Hindlimb muscle (tissue), 1 donor: Measurements from ENCODE around the gene CLCA1. TPM values are rescaled to one million over a fixed set of nuclear protein-coding genes. Genes with fewer than 3 reads are reported as not detected.

Experiments
- DNase-seq: peaks from one replicate; pipeline ENCODE4 v3.0.0-alpha.2; 2013
- polyA plus RNA-seq: library from polyadenylated mRNA; unstranded; fragments of 120-200 nt; gene quantifications from one replicate; pipeline ENCODE4 v1.2.1, GENCODE V29; 2013; ENCODE audit not compliant: insufficient read length

Gene CLCA1
- polyA plus RNA-seq, 1 donor: not detected

DNA sequence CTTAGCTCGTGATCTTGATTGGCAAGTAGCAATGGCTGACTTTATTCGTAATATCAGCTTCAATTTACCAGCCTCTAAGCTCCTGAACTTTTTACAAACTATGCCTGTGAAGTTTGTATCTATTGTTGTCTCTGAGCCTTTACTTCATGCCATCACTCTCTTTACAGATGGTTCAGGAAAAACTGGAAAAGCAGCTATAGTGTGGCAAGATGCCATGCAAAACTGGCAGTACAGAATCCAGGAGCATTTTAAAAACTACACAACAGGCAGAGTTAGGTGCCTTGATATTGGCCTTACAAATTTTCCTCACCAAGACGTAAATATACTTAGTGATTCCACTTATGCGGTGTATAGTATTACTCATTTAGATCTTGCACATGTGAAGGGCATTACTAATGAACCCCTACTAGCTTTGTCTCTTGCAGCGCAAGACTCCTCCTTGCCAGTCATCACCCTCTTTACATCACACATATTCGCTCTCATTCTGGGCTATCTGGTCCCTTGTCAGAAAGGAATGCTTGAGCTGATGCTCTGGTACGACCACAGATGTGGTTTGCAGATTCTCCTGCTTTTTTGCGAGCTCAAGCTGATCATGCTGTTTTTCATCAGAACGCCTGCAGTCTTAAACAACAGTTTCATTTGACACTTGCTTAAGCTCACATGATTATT lies 36.3 kb downstream of the CLCA1 start:
- DNase-seq: no peak

DNA sequence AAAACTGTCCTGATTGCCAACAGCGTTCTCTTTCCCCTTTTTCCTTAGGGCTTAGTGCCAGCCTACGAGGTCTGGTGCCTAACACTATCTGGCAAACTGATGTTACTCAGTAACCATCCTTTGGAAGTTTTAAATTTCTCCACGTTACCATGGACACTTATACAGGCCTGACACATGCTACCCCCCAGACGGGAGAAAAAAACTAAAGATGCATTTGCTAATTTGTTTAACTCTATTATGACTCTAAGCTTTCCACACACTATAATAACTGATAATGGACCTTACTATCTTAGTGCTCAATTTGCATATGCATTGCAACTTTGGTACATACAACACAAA lies 36.8 kb downstream of the CLCA1 start:
- no peak for DNase-seq

DNA sequence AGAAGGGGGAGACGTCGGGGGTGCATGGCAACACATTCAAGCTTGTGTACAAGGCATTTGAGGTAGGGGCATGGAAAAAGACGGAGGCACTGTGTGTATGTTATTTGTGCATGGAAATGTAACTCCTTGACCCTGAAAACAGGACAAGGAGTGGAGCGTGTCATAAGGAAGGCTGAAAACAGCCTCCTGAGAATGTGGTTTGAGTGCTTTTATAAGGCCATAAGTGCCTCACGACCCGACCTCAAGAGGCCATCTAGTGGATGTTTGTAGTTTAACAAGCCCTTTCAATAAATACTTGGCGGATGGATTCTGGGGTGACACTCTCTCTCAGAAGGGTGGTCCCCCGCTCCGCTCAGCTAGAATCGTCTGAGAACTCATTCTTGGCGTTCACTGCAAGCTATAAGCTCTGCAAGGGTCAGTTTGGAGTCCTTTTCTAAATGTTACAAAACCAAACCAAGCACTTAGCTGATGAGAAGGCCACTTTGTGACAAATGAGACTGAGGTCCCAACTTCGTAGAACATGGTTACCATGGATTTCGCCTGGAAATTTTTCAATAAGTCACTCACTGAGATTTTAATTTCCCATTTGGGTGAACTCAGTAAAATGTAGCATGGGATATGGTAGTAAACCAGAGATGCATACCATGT lies 39.3 kb downstream of the CLCA1 start:
- DNase-seq: no peak

DNA sequence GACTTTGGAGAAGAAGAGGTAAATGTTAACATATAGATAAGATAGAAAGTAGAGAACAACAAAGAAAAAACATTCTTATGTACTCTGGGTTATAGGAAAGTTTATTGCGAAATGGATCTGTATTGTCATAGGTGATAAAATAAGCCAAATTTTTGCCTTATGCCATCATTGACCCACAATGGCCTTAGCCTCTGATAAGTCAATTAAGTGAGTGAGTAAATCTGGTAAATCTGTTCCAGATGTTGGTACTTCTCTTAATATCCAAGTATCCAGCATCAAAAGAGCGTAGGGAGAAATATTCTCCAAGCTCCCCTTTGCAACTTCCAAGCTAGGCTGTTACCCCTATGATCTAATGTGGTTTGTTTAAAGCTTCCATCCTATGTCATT lies 39.8 kb downstream of the CLCA1 start:
- DNase-seq: no peak

DNA sequence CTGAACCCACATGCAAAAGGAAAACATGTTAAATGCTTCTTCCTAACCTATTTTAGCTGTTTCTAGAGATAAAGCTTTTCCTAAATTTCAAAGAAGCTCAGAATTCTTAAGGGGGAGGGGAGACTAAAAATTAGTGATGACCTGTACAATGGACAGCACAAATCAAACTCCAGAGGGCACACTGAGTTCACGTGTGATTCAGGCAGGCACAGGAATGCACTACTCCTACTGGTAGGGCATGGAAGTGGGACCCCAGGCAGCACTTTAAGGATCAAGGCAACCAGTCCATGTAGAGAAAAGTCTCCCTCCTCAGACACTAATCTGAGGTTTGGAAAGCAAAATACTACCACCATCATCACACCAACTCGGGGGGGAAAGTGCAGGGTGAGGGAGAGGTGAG lies 46.9 kb downstream of the CLCA1 start:
- no peak for DNase-seq

DNA sequence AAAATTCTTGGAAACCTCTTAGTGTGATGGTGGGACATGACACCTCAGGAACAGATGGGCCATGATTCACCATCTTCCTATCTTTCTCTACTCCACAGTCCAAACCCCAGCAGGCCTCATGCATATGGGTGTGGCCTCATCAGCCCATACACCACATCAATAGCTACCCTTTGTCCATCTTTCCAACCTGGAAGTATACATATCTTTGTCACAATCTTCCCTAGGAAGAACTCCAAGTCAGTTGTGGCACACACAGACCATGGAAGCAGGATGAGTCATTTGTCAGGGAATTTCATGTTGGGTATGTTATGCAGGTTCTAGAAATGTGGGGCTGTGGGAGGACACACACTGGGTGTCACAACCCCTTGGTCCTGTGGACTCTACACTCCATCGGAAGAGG lies 47.6 kb downstream of the CLCA1 start:
- no peak for DNase-seq

DNA sequence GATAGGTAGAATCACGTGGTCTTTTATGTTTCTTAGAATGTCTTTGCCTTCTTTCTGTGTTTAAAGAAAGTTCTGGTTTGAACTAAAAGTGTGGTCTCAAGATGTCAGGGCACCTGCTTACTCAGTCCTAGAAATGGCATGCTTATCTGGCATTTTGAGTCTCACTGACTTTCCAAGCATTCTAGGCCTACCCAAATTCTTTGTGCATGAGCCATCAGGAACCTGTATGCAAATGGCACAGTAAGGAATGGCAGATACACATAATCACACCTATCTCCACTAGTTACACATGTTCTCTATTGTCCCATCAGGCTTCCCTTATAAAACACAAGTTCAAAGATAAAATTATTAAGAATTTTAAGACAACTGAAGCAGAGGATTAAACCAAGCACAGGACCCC lies 48.6 kb downstream of the CLCA1 start:
- no peak for DNase-seq

DNA sequence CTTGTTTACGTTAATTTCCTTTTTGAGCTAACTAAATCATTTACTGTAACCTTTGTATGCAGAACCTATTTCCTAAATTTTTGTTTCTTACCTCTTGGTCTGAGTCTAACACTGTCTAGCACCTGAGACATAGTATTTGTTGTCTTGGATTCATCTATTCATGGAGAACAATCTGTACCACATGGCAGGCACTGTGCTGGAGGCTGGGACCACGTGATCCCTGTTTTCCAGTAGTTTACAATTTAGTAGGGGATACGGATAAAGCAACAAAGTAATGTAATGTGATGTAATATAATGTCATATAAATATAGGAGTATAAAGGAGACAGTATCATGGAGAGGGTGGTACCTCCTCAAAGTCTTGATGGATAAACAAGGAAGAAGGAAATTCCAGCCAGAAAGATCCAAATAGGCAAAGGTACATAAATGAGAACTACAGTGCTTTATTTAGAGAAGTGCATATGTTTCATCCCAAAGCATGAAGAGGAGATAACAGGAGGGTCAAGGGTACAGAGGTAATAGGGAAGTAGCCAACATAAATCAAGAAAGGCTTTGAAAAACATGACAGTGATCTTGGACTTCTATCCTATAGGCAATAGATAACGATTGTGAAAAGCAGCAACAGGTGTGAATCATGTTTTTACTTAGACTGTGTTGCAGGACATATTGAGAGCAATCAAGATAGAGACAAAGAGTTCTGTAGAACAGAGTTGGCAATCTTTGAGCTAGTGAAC lies 52.2 kb downstream of the CLCA1 start:
- DNase-seq: no peak

DNA sequence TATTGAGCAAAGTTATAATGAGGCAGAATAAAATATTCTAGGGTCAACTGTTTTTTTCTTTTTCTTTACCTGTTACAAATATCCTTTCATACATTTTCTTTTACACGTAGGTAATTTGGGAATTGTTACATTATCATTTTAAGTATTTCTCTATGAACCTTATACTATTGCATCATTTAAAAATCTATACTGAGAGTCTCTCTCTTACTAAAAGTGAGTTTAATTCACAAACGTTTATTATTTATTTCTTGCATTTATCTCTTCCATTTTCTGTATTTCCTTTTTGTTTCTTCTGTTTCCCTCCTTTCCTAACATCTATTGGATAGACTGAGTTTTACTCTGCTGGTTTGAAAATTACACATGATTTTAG lies 52.8 kb downstream of the CLCA1 start:
- DNase-seq: no peak

DNA sequence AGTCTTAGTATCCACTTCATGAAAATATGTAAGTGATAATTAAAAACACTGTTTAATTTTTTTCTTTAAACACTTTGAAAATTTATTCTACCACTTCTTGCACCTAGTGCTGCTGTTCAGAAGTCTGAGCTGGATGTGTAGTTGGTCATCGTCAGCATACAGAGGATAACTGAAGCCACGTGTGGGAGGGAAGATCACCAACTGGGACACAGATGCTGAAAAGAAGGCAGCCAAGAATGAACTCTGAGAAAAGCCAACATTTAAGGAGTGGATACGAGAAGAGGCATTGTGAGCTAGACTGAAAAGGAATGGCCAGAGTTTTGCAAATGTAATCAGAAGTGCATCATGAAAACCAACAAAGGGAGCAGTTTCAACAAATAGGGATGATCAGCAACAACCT lies 53.5 kb downstream of the CLCA1 start:
- DNase-seq: peak; percentile 32

DNA sequence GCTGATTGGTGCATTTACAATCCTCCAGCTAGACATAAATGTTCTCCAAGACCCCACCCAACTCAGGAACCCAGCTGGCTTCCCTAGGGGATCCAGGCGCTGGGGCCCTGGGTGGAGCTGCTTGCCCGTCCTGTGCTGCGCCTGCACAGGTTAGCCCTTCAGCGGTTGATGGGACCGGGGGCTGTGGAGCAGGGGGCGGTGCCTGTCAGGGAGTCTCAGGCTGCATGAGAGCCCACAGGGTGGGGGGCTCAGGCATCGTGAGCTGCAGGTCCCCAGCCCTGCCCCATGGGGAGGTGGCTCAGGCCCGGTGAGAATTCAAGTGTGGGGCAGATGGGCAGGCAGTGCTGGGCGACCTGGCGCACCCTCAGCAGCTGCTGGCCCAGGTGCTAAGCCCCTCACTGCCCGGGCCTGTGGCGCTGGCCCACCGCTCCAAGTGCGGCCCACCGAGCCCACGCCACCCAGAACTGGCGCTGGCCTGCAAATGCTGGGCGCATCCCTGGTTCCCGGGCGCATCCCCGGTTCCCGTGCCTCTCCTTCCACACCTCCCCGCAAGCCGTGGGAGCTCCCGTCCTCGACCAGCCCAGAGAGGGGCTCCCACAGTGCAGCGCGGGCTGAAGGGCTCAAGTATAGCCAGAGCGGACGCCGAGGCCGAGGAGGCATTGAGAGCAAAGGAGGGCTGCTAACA lies 55.1 kb downstream of the CLCA1 start:
- no peak for DNase-seq

DNA sequence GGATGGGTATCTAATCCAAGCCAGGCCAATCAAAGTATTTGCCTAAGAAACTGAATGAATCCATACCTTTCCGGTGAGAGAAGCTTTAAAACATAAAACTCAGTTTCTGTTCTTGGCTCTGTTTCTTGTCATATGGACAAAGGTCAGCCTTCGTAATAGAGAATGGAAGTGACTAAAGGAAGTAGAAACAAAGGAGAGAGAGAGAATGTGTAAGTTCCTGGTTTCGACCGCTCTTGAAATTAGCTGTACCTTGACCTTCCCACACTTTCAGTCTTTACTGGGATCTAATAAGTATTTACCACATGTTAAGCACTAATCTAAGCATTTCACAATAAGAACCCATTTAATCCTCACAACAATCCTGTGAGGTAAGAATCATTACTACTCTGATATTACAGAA lies 58.6 kb downstream of the CLCA1 start:
- DNase-seq: no peak

DNA sequence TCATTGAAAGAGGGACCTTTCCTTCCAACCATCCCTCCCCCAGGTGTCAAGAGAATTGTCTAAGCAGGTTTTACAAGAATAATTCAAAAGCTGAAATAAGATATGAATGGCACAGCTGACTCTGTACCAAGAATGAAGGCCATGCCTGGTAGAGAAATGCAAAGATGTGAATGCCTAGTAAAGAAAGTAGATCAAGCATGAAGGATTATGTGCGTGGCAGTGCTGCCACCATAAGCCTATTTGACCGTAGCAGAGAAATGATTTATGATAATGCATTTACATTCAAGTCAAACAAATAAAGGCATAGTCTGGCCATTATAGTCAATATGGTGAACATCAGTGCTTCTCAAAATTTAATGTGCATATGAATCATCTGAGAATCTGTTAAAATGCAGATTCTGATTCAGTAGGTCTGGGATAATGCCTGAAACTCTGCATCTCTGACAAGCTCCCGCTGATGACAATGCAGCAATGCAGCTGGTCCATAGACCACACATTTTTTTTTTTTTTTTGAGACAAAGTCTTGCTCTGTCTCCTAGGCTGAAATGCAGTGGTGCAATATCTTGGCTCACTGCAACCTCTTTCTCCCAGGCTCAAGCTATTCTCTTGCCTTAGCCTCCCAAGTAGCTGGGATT lies 61.6 kb downstream of the CLCA1 start:
- DNase-seq: no peak

DNA sequence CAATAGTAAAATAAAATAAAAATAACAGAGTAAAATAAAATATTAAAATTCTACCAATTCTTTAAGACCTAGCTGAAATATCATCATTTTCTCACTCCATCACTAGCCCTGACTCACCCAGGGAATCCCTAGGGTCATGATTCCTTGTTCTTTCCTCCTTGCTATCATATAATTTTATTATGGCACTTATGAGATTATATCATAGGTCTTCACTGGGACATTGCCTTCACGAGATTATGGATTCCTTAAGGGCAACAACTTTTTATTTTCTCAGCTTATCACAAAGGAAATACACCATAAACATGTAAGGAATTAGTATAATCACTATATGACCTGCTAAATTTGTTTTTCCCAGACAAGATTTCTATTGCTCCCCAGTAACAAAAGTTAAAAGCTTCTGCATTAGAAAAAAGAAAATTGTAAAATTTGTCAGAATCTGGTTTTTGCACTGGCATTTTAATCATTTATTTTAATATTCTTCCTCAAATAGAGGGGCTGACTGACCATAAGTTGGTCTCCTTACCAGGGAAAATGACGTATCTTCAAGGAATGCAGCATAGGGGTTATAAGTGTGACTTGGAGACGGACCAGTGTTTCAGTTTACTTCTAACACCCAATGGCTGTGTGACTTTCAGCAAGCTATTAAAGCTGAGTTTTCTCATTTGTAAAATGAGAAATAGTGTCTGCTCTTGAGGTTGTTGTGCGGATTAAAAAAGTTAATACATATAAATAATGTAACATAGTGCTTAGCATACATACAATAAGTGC lies 69.4 kb downstream of the CLCA1 start:
- no peak for DNase-seq

DNA sequence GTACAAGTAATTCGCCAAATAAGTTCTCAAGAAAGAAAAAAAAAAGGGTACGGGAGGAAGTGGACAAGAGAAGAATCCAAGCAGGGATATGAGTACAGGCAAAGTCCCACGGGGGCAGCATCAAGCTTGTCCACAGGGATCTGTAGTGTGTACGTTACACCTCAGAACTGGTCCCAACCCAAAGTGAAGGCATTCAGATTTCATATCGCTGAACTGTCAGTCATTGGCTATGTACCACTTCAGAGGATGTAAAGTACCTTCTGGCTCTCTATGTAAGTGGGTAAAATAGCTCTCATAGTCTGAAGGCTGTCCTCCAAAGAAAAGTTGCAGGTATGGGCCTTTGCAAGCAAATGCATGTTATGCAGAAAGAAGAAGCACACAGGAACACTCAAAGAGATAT lies 70.0 kb downstream of the CLCA1 start:
- DNase-seq: no peak

DNA sequence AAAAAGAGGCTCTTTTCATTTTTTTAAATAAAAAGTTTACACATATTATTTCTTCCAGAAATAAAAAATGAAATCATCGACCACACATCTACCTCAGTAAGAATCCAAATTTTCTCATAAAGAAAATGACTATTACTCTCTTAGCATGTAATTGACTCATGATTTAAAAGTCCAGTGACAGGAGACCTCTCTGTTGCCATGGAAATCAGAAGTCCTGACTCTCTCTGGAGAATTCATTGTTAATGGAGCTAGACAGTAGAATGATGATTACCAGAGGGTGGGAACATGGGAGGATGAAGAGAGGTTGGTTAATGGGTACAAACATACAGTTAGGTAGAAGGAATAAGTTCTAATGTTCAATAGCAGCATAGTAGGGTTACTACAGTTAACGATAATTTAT lies 73.1 kb downstream of the CLCA1 start:
- no peak for DNase-seq

DNA sequence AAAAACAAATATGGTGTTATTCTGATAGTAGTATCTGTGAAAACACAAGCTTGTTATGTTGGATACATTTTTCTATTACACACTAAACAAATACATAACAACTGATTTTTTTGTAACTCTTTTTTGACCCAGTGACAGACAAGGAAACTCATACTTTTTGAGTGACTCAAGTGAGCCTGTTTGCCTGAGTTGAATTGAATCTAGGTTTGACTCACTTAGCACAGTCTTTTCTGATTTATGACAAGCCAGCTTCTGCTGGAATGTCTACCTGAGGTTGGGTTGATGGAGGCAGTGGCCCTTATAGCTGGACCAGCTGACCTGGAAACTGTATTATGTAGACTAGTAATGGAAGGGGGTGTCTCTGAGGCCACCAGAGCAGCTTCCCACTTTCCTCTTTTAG lies 73.9 kb downstream of the CLCA1 start:
- DNase-seq: no peak

DNA sequence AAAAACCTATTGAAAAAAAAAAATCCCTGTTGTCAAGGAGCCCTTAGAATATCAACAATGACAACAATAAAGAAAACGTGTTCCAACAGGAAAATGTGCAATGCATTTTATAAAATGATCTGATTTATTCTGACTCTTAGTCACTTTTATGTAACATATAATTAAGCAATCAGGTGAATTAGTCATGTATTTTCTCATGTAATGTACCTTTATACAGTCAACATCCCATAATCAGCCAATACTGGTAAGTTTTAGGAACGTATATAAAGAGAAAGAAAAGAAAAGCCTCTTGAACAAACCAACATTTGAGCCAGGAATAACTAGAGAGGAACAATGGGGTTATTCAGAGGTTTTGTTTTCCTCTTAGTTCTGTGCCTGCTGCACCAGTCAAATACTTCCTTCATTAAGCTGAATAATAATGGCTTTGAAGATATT lies 78.1 kb downstream of the CLCA1 start, which contains the start of gene CLCA4:
Gene CLCA4 (plus strand): TSS at position 292 of the 435 bp plus-strand sequence. CDS start 42 bp downstream, at position 334.
- DNase-seq: no peak

DNA sequence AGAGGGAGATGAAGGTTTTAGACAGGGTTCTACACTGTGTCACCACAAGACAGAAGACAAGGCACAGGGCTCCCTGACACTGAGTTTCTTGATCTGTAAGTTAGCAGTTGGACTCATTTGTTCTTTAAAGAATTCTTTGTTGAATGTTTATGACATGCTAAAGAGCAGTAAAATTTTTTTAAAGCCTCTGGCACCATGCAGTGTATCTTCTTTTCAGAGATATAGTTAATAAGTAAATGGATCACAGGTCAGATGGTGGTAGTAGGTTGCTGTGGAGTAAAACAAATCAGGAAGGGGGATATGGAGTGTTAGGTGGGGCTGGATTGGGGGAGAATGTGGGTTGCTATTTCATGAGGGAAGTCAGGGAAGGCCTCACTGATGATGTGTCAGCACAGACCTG lies 80.1 kb downstream of the CLCA1 start:
- no peak for DNase-seq
